Uterus (tissue), 4 donors: ENCODE data around the gene LSS. TPM values are rescaled to one million over a fixed set of nuclear protein-coding genes. Genes with fewer than 3 reads are reported as not detected.
A peak's percentile ranks its signal among the peaks of the same experiment; 100 is the strongest.

ENCODE experiments used
- DNase-seq, 2 donors: peaks; one replicate each; pipeline ENCODE4 v3.0.0-alpha.2; 2019 to 2020
- H3K27ac ChIP-seq, 2 donors: fragments of 200-600 bp; sonication (generic); 1 replicate in 1 of 2; 2 replicates in 1 of 2; pipeline ENCODE4 v1.5.1; 2016 to 2018
- H3K27me3 ChIP-seq, 2 donors: fragments of 200-600 bp; sonication (generic); one replicate each; pipeline ENCODE4 v1.5.1; 2018 to 2019; ENCODE audit warnings: control low read depth in 1 of 2
- H3K36me3 ChIP-seq, 2 donors: fragments of 200-600 bp; sonication (generic); one replicate each; pipeline ENCODE4 v1.5.1; 2019; ENCODE audit warnings: control low read depth in 1 of 2
- H3K4me1 ChIP-seq, 2 donors: fragments of 200-600 bp; sonication (generic); one replicate each; pipeline ENCODE4 v1.5.1; 2018 to 2019; ENCODE audit warnings: control low read depth in 1 of 2
- H3K4me3 ChIP-seq, 2 donors: fragments of 200-600 bp; sonication (generic); 1 replicate in 1 of 2; 2 replicates in 1 of 2; pipeline ENCODE4 v1.5.1; 2018 to 2019; ENCODE audit warnings: mild to moderate bottlenecking in 1 of 2
- H3K9me3 ChIP-seq, 2 donors: fragments of 200-600 bp; sonication (generic); one replicate each; pipeline ENCODE4 v1.5.1; 2019; ENCODE audit warnings: control low read depth in 1 of 2
- CTCF ChIP-seq, 4 experiments: fragments of 200-600 bp in 2 of 4; fragments of 450-650 bp in 2 of 4; sonication (generic) in 2 of 4; IDR thresholded peaks; one replicate each; pipeline ENCODE4 v1.5.1; 2016 to 2019; ENCODE audit warnings: antibody characterized with exemption in 4 of 4, mild to moderate bottlenecking in 2 of 4, moderate library complexity in 1 of 4
- POLR2A ChIP-seq, 2 donors: fragments of 450-650 bp; IDR thresholded peaks; one replicate each; pipeline ENCODE4 v1.6.1; 2016; ENCODE audit warnings: antibody characterized with exemption in 2 of 2, mild to moderate bottlenecking in 1 of 2, moderate library complexity in 1 of 2
- intact Hi-C: fragments of 100-400 bp; cut with DNase I; formaldehyde crosslinking; loops from one replicate; pipeline ENCODE4 v1.15.1; 2023; ENCODE audit warnings: low total_unique reads
- total RNA-seq, 4 donors: library from RNA; depleted of rRNA in 3 of 4; stranded (reverse); fragments of >200 nt in 3 of 4; gene quantifications; one replicate each; pipeline versions ENCODE4 v1.1.0 to v1.2.4, GENCODE V29; 2014 to 2023
- donor health status: DM: yes; HTN: yes; CAD: no.

LSS gene
- total RNA-seq, 4 donors from 2014 or later = 35.4 to 94.0 (median 41.5) TPM

DNA sequence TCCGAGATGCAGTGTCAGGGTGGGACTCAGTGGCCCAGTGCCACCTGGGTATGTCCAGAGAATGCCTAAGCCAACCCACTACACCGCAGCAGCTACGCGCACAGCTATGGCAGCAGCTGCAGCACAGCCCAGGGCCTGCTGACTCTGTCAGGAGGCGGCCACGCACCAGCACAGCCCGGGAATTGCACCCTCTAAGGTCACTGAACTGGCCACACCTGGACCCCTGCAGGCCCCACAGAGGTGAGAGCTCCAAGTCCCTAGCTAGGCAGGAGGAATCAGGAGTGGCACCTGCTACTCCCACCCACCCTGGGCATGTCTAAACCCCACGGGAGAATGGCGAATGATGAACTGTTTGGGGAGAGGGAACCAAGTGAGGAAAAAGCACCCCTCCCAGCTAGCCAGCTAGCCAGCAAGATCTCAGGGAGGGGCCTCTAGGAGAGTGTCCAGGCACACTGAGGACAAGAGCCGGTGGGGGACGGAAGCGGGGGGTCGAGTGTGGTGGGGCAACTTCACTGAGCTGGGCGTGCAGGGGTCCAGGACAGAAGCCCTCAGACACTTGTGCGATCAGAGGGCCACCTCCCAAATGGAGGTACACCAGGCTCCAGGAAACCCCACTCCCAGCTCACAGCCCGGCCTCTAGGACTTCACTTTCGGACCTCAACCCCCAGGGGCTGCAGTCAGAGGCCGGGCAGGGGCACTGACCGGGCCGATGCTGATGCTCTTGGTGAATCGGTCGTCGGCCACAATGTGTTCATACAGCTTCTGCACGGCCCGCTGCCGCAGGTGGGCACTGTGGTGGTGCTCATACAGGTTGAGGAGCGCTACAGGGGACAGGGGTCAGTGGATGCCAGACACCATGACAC lies 13.9 kb downstream of the LSS start:
- Histone ChIP-seq H3K27me3 (no peaks in the 10 kb centered on the region), H3K36me3 (no peaks in the 10 kb centered on the region), H3K9me3 (no peaks in the 10 kb centered on the region), H3K27ac (no peak overlapping the region), H3K4me3 (no peak overlapping the region), H3K4me1 (no peaks in the 10 kb centered on the region)
- intact Hi-C loops = no loop called here
- peak in 1 of 2 donors; percentile 9 for DNase-seq
- TF ChIP-seq POLR2A (IDR thresholded peaks at IDR 0.05) = no peak

DNA sequence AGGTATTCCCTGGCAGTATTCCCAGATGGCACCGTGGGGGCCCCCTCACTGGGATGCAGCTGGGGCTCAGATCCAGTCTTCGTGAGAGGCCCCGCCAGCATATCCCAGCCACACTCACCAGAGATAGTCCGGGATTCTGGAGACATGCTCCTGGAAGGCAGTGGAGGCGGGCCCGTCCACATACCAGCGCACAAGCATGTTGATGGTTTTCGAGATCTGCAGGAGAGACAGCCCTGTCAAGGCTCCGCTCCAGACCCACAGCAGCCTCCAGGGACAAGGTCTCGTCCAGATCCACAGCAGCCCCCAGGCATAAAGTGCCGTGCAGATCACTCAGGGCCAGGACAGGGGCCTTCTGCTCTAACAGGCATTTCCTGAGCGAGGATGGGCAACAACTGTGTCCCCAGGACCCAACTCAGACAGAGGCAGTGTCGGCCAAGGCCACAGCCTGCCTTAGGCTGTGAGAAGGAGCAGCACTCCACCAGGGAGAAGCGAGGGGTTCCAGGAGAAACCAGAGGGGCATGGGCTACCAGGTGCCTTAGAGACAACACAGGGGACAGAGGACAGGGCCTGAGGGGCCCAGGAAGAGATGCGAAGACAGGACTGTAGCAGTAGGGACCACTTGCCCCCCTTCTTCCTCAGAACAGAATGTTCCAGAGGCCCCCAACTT lies 14.8 kb downstream of the LSS start:
- H3K4me3 ChIP-seq = no peak overlapping the region
- no peak overlapping the region for H3K27ac ChIP-seq
- no peaks in the 10 kb centered on the region for H3K4me1 ChIP-seq
- intact Hi-C loops = no loop called here
- TF ChIP-seq POLR2A (IDR thresholded peaks at IDR 0.05) (no peak), CTCF (IDR thresholded peaks at IDR 0.05) (no peak)
- H3K36me3 ChIP-seq = no peaks in the 10 kb centered on the region
- H3K9me3 ChIP-seq = no peaks in the 10 kb centered on the region
- DNase-seq = peak in 1 of 2 donors; percentile 2
- H3K27me3 ChIP-seq = no peaks in the 10 kb centered on the region

- Histone ChIP-seq H3K4me3 (no peak overlapping the region), H3K36me3 (no peaks in the 10 kb centered on the region), H3K9me3 (no peaks in the 10 kb centered on the region), H3K4me1 (no peaks in the 10 kb centered on the region), H3K27ac (no peak overlapping the region), H3K27me3 (no peaks in the 10 kb centered on the region)
- DNase-seq = peak in 1 of 2 donors; percentile 8
- intact Hi-C loops = no loop called here
- TF ChIP-seq POLR2A (IDR thresholded peaks at IDR 0.05) (no peak), CTCF (IDR thresholded peaks at IDR 0.05) (no peak)
Observed at GRCh38 chr21:46212721-46213484, 15.7 kb downstream of the LSS start.

- Histone ChIP-seq H3K27ac (no peak overlapping the region), H3K36me3 (no peaks in the 10 kb centered on the region), H3K4me1 (no peaks in the 10 kb centered on the region), H3K4me3 (no peak overlapping the region), H3K9me3 (no peaks in the 10 kb centered on the region), H3K27me3 (no peaks in the 10 kb centered on the region)
- intact Hi-C loops = no loop called here
- TF ChIP-seq CTCF (IDR thresholded peaks at IDR 0.05) = no peak
- no peak for TF ChIP-seq POLR2A (IDR thresholded peaks at IDR 0.05)
- peak; percentile 10 to 11 for DNase-seq
Observed at GRCh38 chr21:46211786-46212720, 16.5 kb downstream of the LSS start.

DNA sequence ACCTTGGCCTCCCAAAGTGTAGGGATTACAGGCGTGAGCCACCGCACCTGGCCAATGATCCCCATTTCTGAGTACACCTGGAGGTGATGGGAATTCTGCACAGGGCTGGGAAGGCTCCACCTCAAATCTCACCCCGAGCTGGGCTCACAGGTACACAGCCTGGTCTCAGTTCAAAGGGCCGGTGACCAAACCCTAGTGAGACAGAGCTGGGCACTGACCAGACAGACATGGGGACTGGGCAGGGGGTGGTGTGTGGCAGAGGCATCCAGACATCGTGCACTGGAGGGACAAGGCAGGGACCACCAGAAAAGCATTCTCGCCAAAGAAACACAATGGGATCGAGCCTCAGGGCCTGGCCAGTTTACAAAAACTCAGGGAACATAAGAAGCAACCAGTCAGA lies 17.2 kb downstream of the LSS start:
- intact Hi-C loops = no loop called here
- Histone ChIP-seq H3K27ac (no peak overlapping the region), H3K9me3 (no peaks in the 10 kb centered on the region), H3K4me3 (no peak overlapping the region), H3K36me3 (no peaks in the 10 kb centered on the region), H3K27me3 (no peaks in the 10 kb centered on the region), H3K4me1 (no peaks in the 10 kb centered on the region)
- peak in 1 of 2 donors; percentile 8 for DNase-seq
- TF ChIP-seq CTCF (IDR thresholded peaks at IDR 0.05) (no peak), POLR2A (IDR thresholded peaks at IDR 0.05) (no peak)
